GM18519 (cell line): Measurements from ENCODE around the gene NAA20.

ENCODE experiments used
- ATAC-seq: cut with Tn5 transposase; IDR thresholded peaks from one replicate; pipeline ENCODE4 v1.9.1; 2021; ENCODE audit warnings: mild to moderate bottlenecking, moderate library complexity; ENCODE audit not compliant: unreplicated experiment, low FRiP score

NAA20 gene, protein sequence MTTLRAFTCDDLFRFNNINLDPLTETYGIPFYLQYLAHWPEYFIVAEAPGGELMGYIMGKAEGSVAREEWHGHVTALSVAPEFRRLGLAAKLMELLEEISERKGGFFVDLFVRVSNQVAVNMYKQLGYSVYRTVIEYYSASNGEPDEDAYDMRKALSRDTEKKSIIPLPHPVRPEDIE

GRCh38 chr20:20017001-20017843 is at the start of gene NAA20:
NAA20 (plus strand) TSS chr20:20017362; CDS start chr20:20017397, 35 bp downstream.
- ATAC-seq, result peak; percentile 94

- no peak for ATAC-seq
Observed at GRCh38 chr20:19967445-19967844, 49.7 kb upstream of the NAA20 start.

DNA sequence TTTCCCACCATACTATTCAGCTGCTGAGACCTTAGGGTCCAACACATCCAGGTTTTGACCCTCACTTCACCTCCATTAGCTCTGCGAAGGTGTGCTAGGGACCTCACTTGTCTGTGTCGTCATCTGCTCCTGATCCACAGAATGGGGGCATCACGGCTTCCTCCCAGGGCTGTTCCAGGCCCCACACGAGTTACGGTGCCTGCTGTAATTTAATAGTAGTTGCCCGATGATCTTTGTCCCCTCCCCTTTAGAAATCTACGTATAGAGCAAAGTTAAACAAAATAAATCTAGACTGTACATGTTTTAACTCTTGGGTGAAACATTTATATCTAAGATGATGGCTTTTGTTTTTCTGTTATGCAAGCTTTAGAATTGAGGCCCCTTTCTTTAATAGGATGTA is 49.1 kb upstream of the NAA20 start:
- no peak for ATAC-seq

GRCh38 chr20:19968466-19969073 is 48.6 kb upstream of the NAA20 start:
- ATAC-seq, result no peak

GRCh38 chr20:19969106-19969505 is 48.1 kb upstream of the NAA20 start:
- no peak for ATAC-seq

GRCh38 chr20:19969507-19970255 is 47.5 kb upstream of the NAA20 start:
- no peak for ATAC-seq

DNA sequence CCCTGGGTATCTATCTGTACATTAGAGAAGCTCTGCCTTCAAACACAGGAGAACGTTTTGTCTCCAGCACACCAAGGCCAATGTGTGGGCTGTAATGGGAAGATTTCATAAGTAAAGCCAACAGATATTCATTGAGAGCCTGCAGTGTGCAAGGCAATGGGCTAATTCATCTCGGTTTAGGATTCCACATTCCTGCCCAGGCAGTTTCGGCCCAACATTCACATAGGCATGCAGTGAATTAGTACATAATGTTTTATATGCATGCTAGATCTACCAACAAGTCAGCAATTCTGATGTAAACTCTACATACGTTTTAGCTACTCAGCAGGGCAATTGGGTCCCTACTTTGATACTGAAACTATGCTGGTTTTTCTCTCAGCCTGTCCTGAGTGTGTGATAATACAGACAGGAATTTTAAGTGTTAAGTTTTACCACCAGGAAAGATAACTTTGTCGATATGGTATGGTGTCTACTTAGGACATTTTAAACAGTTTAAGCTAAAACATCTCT is 46.9 kb upstream of the NAA20 start:
- no peak for ATAC-seq

GRCh38 chr20:19971116-19971515 is 46.0 kb upstream of the NAA20 start:
- no peak for ATAC-seq

DNA sequence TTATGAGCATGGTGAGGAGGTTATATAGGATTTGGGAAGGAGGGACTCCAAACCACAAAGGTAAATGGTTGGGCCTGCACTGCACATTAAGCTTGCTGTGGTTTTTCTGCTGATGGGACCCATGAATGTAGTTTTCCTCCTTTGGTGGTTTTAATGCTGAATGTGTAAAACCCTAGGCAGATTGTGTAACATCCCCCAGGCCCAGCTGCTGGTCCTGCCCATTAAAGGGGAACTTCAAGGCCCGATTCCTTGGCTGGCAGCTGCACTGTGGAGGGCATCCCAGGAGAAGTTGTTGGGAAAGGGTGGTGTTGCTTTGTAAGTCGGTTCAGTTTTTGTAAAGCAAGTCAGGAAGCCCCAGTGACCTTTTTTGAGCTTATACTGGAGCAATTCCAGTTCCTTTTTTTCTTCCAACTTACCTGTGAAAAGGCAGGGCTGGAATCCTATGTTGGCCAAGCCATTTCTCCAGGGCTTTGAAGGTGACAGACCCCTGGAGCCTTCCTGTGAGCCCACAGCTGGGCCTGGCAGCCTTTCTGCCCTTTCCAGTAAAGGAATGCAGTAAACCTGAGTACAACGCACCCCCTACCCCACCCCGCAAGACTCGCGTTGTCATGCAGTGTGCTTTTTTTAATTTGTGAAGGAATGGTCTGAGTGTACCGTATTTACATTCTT is 43.1 kb upstream of the NAA20 start:
- ATAC-seq, result no peak

DNA sequence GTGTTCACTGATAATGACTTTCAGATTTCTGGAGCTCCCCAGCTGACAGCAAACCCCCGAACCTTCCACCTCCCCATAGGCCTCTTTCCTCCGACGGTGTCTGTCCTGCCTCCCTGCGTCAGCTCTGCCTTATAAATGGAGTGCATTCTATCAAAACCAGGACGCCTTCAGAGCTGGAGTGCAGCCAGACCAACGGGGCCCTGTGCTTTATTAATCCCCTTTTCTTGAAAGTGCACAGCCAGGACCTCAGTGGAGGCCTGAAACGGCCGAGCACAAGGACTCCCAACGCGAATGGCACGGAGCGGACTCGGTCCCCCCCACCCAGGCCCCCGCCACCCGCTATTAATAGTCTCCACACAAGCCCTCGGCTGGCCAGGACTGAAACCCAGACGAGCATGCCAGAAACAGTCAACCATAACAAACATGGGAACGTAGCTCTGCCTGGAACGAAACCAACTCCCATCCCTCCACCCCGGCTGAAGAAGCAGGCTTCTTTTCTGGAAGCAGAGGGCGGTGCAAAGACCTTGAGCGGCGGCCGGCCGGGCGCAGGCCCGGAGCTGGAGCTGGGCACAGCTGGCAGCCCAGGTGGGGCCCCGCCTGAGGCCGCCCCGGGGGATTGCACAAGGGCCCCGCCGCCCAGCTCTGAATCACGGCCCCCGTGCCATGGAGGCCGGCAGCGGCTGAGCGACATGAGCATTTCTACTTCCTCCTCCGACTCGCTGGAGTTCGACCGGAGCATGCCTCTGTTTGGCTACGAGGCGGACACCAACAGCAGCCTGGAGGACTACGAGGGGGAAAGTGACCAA is 42.3 kb upstream of the NAA20 start:
- ATAC-seq, result no peak

DNA sequence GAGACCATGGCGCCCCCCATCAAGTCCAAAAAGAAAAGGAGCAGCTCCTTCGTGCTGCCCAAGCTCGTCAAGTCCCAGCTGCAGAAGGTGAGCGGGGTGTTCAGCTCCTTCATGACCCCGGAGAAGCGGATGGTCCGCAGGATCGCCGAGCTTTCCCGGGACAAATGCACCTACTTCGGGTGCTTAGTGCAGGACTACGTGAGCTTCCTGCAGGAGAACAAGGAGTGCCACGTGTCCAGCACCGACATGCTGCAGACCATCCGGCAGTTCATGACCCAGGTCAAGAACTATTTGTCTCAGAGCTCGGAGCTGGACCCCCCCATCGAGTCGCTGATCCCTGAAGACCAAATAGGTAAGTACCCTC is 41.7 kb upstream of the NAA20 start:
- ATAC-seq, result no peak

GRCh38 chr20:19975901-19976300 is 41.3 kb upstream of the NAA20 start:
- no peak for ATAC-seq

DNA sequence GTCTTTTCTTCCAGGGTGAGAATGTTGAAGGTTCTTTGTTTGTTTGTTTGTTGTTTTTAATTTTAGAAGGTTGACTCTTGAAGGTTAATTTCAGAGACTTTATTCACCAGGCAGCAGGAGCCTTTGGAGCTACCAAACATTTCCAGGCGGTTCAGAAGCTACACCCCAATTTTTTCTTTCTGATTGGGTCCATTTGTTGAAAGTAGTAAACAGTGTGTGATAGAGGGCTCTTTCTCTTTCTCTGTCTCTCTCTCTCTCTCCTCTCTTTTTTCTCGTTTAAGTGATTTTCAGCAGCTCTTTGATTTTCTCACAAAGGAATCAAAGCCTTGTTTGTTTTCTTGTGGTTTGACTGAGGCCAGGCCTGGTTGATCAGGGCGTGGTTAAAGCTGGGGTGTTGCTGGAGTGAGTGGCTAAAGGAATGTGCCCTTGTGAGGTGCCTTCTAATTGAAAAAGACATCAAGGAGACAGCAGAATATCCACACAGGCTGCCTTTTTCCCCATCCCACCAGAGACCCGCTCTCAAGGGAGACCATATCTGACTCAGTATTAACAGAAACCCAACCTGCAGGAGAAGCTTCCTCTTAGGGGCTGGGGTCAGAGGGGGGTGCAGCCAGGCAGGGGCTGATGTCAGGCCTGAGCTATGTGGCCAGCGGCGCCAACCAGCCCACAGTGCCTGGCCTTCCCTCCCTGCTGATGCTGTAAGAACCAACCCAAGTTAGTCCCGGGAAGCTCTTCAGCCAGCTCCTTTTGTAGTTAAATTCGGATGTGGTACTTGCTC is 40.4 kb upstream of the NAA20 start:
- ATAC-seq, result no peak

DNA sequence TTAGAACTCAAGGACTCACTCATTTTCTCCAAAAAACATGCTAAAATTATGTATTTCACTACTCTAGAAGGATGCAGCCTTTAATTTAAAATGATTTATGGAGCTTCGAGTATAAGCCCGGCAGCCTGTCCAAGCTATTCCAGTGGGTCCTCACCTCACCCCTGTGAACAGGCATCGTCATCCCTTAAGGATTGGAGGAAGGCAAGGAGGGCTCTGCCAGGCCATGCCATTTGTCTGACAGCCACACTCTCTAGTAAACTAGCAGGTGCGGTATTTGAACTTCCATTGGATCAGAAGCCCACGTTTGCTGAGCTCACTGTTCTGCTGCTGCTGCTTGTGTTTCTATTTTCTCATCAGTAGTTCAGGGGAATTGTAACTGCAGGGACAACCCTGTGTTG is 39.8 kb upstream of the NAA20 start:
- ATAC-seq, result no peak

DNA sequence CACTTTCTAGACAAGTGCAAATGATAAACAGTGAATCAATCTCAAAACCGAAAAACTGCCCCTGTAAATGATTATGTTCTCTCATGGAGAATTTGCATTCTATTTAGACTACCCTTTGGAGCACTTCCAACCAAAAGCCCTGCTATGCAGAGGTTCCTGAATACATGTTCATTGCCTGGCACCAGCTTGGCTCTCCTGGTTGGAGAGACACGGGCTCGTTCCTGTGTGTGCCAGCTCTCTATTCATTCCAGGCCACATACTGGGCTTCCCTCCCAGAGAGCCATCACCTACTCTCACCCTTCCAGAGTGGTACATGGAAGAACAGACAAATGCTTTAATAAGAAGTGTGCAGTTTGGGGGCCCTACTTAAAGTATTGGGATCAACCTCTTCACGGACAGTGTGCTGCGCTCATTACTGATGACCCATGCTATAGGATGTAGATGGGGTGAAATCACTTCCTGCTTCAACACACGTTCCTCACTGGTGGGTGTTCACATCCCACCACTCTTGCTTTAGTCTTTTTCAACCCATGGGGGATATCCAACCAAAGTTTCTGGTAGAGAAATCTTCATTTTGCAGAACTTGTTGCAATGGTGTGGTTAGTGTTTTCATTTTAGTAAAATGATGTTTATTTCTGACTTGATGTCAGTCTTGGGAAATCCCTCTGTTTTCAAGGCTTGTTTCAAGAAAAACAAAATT is 38.5 kb upstream of the NAA20 start:
- ATAC-seq, result no peak

DNA sequence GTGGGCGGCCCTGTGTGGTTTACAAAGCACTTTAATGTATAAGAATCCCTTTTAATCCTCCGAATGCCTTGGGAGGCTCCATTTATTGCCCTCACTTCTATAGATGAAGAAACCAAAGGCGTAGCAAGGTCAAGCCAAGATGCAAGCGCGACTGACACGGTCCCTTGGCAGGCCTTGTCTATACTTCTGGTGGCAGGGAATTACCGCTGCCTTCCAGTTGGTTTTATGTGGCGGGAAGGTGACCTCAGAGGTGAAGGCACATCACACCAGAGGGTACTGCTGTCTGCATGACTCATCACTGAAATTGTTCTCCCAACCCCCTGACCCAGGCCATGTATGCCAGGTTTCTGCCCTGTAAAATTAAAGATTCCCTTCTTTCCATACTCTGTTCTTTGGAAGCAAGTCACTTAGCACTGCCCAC is 36.1 kb upstream of the NAA20 start:
- ATAC-seq, result no peak

GRCh38 chr20:19986419-19986818 is 30.7 kb upstream of the NAA20 start:
- no peak for ATAC-seq

DNA sequence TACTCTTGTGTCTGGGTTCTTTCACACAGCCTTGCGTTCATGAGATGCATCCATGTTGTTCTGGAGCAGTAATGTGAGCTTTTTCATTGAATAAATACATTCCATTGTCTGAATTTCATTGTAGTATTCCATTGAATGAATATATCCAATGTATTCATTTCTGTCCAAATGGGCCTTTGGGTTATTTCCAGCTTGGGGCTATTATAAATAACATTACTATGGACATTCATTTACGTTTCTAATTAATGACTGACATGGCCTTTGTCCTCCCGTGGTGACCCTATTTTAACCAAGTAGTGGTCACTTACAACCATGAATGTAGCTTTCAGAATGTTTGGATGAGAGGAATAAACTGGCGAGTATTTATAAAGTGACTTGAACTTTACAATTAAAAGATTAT is 30.1 kb upstream of the NAA20 start:
- ATAC-seq, result no peak
